Measurements from ENCODE around the gene PLCH2. TPM values are rescaled to one million over a fixed set of nuclear protein-coding genes. Genes with fewer than 3 reads are reported as not detected.

The PLCH2 gene
- total and polyA plus RNA-seq, 2 donors (not counting 3 experiments of a cell fraction or from before 2014, with no cell fraction given) = 0.19 to 0.31 TPM

DNA sequence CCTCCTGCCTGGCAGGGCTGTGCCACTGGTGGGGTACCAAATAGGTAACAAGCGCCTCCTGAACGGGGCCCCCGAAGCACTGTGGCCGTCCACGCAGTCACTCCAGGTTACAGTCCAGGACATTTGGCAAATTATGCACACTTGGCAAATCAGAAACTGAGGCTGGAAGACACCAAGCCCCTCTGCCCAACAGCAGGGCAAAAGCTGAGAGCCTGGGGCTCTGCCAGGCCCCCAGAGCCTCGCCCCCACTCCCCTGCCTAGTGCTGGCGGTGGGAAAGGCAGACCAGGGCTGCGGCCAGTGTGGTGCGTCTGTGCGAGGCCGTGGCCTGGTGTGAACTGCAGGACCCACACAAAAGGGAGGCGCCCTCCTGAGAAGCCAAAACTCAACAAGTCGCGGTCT, 40.9 kb downstream of the PLCH2 start:
- dilution Hi-C loops (cut with MboI; ENCODE audit: extremely low pct_ligation_motif_present, low sequenced_read_pairs) (no loop called here), intact Hi-C loops (cut with micrococcal nuclease) (no loop called here)
- Histone ChIP-seq H3K9me3 (replicated peaks; ENCODE audit: control insufficient read depth, insufficient read depth, low read length) (no peaks in the 10 kb centered on the region), H3K4me1 (ENCODE audit: control insufficient read depth, extremely low read depth, insufficient read depth, low read length) (no peaks in the 10 kb centered on the region), H3K27me3 (ENCODE audit: control insufficient read depth in 2 of 2, insufficient read depth in 2 of 2, low read length in 2 of 2) (no peaks in the 10 kb centered on the region), H3K9ac (replicated peaks; ENCODE audit: extremely low read depth, insufficient read depth, low read length) (no peak overlapping the region), H3K4me2 (ENCODE audit: insufficient read depth, low read length) (no peak overlapping the region), H3K4me3 (replicated peaks in 1 of 3; ENCODE audit: insufficient read depth in 1 of 3, low read depth in 1 of 3, low read length in 3 of 3) (no peak overlapping the region), H4K20me1 (replicated peaks; ENCODE audit: control insufficient read depth, extremely low read depth, insufficient read depth, low read length) (no peaks in the 10 kb centered on the region), H3K79me2 (ENCODE audit: control insufficient read depth, insufficient read depth, low read length) (peaks cover 1% of the 10 kb centered on the region), H2AFZ (ENCODE audit: low read depth, low read length) (no peak overlapping the region), H3K36me3 (ENCODE audit: control insufficient read depth in 2 of 2, extremely low read depth in 1 of 2, insufficient read depth in 2 of 2, low read length in 2 of 2) (peaks cover 6 to 61% of the 10 kb centered on the region in 2 experiments), H3K9me1 (replicated peaks; ENCODE audit: control insufficient read depth, extremely low read depth, insufficient read depth, low read length) (no peaks in the 10 kb centered on the region), H3K27ac (ENCODE audit: insufficient read depth, low read depth, low read length) (no peak overlapping the region)
- BruUV-seq (replicated peaks) = no TSS peak
- ChIA-PET POLR2A (no interaction called here), CTCF (no interaction called here)
- FAIRE-seq = no peak
- DNase-seq (ENCODE audit: low read depth, low spot score) = no peak
- TF ChIP-seq POLR2AphosphoS5 (IDR thresholded peaks at IDR 0.05; ENCODE audit: insufficient read depth, low read depth, low read length) = no peak

DNA sequence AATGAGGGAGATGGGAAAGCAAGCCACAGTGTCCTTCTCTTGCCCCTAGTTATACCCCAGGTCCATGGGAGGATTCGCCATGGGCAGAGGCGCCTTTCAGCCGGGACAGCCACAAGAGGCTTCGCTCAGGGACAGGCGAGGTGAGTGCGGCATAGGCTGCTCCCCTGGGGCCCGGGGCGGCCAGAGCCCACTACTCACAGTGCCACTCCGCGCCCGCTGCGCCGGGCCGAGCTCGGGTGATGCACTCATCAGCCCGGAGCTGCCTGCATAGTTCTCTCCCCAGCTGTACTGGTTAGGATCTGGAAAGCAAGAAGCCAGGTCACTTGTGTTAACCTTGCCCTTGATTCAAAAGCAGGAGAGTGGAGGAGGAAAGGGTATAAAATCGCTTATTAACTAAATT, 41.9 kb downstream of the PLCH2 start:
- POLR2A ChIA-PET = no interaction called here

More for the DNA sequence above, 41.9 kb downstream of the PLCH2 start:
- DNase-seq (ENCODE audit: low read depth, low spot score) (no peak), FAIRE-seq (no peak)
- Histone ChIP-seq H3K9me1 (replicated peaks; ENCODE audit: control insufficient read depth, extremely low read depth, insufficient read depth, low read length) (no peaks in the 10 kb centered on the region), H2AFZ (ENCODE audit: low read depth, low read length) (no peak overlapping the region), H3K4me2 (ENCODE audit: insufficient read depth, low read length) (no peak overlapping the region), H4K20me1 (replicated peaks; ENCODE audit: control insufficient read depth, extremely low read depth, insufficient read depth, low read length) (no peaks in the 10 kb centered on the region), H3K27me3 (ENCODE audit: control insufficient read depth in 2 of 2, insufficient read depth in 2 of 2, low read length in 2 of 2) (no peaks in the 10 kb centered on the region), H3K79me2 (ENCODE audit: control insufficient read depth, insufficient read depth, low read length) (peaks cover 10% of the 10 kb centered on the region), H3K9me3 (replicated peaks; ENCODE audit: control insufficient read depth, insufficient read depth, low read length) (no peaks in the 10 kb centered on the region), H3K4me1 (ENCODE audit: control insufficient read depth, extremely low read depth, insufficient read depth, low read length) (no peaks in the 10 kb centered on the region), H3K36me3 (ENCODE audit: control insufficient read depth in 2 of 2, extremely low read depth in 1 of 2, insufficient read depth in 2 of 2, low read length in 2 of 2) (peaks cover 6 to 56% of the 10 kb centered on the region in 2 experiments), H3K27ac (ENCODE audit: insufficient read depth, low read depth, low read length) (no peak overlapping the region), H3K4me3 (replicated peaks in 1 of 3; ENCODE audit: insufficient read depth in 1 of 3, low read depth in 1 of 3, low read length in 3 of 3) (no peak overlapping the region), H3K9ac (replicated peaks; ENCODE audit: extremely low read depth, insufficient read depth, low read length) (no peak overlapping the region)
- BruUV-seq (replicated peaks) = no TSS peak
- CTCF ChIA-PET = no interaction called here
- TF ChIP-seq JUN (IDR thresholded peaks at IDR 0.05; ENCODE audit: borderline replicate concordance, insufficient read depth, insufficient read length, low read depth) (no peak), EZH2 (IDR thresholded peaks at IDR 0.05; ENCODE audit: borderline replicate concordance, low read depth, low read length, severe bottlenecking) (no peak), MYC (IDR thresholded peaks at IDR 0.05; ENCODE audit: low read depth, low read length) (no peak), GATA2 (IDR thresholded peaks at IDR 0.05; ENCODE audit: insufficient read depth, insufficient read length, low read depth, low read length) (no peak), POLR2AphosphoS5 (IDR thresholded peaks at IDR 0.05; ENCODE audit: insufficient read depth, low read depth, low read length) (no peak)
- TF ChIP-seq, protein P1, sequence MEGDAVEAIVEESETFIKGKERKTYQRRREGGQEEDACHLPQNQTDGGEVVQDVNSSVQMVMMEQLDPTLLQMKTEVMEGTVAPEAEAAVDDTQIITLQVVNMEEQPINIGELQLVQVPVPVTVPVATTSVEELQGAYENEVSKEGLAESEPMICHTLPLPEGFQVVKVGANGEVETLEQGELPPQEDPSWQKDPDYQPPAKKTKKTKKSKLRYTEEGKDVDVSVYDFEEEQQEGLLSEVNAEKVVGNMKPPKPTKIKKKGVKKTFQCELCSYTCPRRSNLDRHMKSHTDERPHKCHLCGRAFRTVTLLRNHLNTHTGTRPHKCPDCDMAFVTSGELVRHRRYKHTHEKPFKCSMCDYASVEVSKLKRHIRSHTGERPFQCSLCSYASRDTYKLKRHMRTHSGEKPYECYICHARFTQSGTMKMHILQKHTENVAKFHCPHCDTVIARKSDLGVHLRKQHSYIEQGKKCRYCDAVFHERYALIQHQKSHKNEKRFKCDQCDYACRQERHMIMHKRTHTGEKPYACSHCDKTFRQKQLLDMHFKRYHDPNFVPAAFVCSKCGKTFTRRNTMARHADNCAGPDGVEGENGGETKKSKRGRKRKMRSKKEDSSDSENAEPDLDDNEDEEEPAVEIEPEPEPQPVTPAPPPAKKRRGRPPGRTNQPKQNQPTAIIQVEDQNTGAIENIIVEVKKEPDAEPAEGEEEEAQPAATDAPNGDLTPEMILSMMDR (IDR thresholded peaks at IDR 0.05; ENCODE audit: extremely low read depth in 1 of 2, insufficient read depth in 1 of 2, low read depth in 1 of 2, low read length in 2 of 2) = no peak
- dilution Hi-C loops (cut with MboI; ENCODE audit: extremely low pct_ligation_motif_present, low sequenced_read_pairs) (no loop called here), intact Hi-C loops (cut with micrococcal nuclease) (no loop called here)

Data from endothelial cell of umbilical vein (primary cell).